Stimulated activated CD8-positive, alpha-beta memory T cell treated with anti-CD3 and anti-CD28 coated beads, Interleukin-15, amount 100 ng/mL, for 4 hours (primary cell): ENCODE data around the gene ADGRL4.
"Not testable (repeated sequence)": the region's sequence is repeated elsewhere in the genome, so short reads cannot be mapped to it uniquely, and the experiment has no call there.

Experiments
- DNase-seq, 2 donors: peaks; one replicate each; pipeline ENCODE4 v3.0.0-alpha.2; 2020; ENCODE audit warnings: low read depth in 2 of 2

Gene ADGRL4

GRCh38 chr1:79006564-79006963 is at the start of gene ADGRL4:
Gene ADGRL4, minus strand, starts transcription at chr1:79006730. Its CDS starts 76 bp downstream, at chr1:79006654.
- no peak for DNase-seq

DNA sequence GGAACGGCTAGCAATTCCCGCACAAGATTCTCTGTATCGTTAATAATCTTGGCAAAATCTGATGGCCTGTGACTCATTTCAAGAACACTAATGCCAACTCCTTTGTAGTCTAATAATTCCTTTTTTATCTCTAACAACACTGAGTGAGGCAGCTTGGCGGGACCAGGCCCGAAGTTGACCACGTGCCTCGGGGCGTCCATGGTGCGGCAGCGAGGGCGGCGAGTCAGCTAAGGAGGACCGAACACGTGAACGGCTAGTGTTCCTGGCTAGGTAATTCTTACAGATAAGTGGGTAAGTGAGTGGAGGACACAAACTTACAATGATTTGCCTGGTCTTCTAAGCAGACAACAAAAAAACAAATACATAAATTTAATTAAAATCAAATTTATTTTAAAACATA is 49.3 kb upstream of the ADGRL4 start:
- no peak for DNase-seq

DNA sequence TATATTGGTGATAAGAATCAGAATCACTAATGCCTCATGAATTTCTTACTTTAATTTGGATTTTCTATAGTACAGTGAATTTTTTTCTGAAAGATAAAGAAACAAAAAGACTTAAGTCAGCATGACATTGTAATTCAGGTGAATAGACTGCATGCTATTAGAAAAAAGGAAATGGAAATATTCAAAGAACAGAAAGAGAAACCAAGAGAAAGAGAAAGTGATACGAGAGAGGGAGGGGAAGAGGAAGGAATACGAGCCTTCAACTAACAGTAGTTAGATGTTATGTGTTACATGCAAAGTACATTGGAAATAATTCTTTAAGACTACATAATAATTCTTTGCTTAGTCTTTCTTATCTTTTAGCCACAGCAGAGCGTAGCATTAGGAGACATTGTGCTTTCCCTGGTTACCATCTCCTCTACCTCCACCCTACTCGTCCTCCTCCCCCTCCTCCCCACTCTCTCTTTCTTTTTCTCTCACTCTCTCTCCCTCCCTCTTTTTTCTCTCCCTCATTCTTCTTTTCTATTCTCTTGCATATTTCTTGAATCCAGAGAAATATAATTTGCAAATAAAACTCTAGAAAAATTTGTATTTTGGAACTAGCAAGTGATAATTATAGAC is 46.4 kb upstream of the ADGRL4 start:
- no peak for DNase-seq

GRCh38 chr1:79044974-79045650 is 38.6 kb upstream of the ADGRL4 start:
- no peak for DNase-seq

DNA sequence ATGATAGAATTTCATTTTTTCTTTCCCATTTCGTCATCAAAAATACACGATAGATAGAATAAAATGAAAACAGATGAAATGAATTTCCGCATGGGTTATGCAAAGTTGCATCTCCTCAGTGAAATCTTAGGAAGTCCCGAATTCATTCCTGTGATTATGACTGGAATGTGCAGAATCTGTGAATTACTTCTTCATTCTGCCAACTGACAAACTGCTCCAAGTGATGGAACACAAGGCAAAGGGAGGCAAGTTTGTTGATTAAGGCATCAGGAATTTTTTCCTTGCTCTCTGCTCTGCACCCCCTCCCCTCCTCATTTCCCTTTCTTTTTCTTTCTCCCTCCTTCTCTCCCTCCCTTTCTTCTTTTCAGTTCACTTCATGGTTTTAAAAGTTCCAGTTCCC is 37.0 kb upstream of the ADGRL4 start:
- DNase-seq = no peak

- no peak for DNase-seq
These were observed 36.0 kb upstream of the ADGRL4 start for GRCh38 chr1:79042539-79042938.

- DNase-seq = no peak
These were observed 35.6 kb upstream of the ADGRL4 start for GRCh38 chr1:79042117-79042516.

GRCh38 chr1:79041666-79042065 is 35.1 kb upstream of the ADGRL4 start:
- DNase-seq = no peak

DNA sequence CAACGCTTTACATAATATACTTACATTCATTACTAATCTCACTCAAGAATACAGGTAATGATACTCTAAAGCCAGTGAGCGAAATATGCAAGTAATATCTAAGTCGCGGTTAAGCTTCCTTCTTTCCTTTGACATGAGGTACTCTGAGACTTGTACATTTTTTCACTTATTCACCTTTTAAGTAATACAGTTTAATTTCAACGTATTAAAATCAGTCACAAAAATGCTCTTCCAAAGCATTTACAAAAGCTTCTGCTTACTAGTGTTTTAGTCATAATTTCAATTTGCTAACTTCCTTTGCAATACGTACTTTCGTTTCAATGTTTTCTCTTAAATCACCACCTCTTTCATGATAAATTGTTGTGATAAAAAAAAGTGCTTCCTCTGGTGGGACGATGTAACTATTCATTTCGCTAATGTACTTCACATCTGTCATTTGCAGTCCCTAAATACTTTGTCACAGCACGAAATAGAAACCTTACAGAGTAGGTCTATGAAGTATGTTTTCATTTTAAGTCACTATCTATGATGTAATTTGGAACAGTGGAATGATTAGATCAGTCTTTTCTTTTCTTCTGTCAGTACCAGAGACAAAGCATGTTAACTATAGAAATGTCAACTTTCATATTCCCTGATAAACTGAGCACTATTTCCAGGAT is 34.0 kb upstream of the ADGRL4 start:
- no peak for DNase-seq

DNA sequence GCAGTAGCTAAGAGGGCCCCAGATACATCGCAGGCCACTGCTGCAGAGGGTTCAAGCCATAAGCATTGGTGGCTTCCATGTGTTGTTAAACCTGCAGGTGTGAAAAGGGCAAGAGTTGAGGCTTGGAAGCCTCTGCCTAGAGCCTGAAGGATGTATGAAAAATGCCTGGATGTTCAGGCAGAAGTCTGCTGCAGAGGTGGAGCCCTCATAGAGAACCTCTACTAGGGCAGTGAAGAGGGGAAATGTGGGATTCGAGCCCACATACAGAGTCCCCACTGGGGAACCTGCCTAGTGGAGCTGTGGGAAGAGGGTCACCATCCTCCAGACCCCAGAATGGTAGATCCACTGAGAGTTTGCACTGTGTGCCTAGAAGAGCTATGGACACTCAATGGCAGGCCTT is 30.6 kb upstream of the ADGRL4 start:
- no peak for DNase-seq

DNA sequence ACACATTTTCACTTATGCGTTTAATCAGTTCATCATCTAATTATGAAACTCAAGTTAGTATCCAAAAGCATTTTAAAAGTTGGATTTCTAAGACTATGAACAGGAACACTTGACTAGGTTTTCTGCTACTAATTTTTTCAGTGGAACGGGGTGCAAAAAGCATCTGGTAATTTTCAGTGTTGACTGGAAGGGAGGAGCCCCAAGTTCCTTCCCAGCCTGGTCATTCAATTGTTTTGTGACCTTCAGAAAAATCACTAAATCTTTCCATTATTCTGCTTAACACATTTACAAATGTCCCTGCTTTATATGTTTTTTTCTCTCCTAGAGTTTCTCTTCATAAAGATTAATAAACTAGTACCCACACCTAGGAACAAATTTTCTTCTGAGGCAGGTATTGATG is 6.0 kb upstream of the ADGRL4 start:
- no peak for DNase-seq

- no peak for DNase-seq
These were observed 4.1 kb upstream of the ADGRL4 start for GRCh38 chr1:79010589-79010988.

DNA sequence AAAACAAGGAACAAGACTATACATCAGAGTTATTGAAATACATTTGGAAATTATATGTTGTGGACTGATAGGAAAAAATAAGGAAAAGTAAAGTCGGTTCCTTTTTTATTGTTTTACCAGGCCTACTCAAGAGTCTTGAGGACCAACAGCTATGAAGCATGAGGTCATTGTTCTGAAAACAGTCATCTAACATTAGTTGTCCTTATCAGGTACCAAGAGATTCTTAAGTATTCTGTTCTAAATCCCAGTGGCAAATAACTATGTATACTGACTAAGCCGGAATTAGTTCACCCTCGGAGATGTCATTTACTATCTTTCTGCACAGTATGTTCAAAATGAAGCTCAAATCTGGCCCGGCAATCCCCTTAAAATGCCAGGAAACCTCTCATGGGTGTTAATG is 585 bp downstream of the ADGRL4 start:
- DNase-seq = no peak

DNA sequence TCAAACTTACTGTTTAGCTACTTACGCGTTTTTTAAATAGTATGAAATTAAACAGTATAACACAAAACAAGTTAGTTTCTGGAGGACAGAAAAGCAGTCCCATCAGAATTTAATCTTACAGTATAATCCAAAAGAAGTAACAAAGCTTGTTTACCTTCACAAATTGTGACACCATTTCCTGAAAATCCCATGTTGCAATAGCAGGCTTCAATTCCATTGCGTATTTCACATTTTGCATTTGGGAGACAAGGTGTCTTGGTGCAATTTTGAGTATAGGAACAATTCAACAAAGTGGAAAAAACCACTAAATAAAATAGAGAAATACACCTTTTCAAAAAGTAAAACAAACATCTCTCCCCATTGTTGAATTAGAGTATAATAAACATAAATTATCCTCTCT is 1.6 kb downstream of the ADGRL4 start:
- no peak for DNase-seq

GRCh38 chr1:78996791-78997190 is 9.7 kb downstream of the ADGRL4 start:
- DNase-seq = no peak

DNA sequence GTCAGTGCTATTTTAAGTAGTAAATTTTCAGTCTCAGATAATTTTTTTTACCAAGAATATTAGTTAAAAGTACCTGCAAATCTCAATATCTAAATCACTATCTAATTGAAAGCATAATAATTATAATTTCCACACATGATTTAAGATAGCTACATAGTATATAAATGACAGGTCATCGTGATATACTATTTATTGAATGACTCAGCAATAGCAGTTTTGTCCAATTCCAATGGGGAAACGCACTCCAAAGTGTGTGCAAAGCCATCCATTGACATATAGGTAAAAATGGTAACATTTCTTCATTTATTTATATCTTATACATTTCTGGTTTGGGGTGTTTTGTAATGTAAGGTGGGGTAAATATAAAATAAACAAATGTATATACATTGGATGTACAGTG is 19.5 kb downstream of the ADGRL4 start:
- no peak for DNase-seq

GRCh38 chr1:78980511-78980910 is 26.0 kb downstream of the ADGRL4 start:
- no peak for DNase-seq

DNA sequence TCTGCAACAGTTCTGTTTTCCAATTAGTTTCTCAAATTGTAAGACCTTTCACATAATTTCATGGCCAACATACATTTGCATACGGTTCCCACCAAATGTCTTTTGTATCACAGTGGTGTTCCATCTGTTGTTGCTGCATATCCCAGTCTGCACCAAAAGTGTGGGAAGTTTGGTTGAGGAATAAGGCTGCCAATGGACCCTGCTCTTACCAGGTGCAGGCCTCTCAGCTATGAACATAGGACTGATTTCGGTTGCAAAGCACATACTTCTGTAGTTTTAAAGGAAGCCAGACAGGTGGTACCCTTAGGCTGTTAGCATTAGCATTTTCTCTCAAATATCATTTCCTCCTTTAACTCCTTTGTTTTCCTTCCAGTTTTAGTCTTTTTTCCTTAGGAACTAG is 33.8 kb downstream of the ADGRL4 start:
- no peak for DNase-seq

DNA sequence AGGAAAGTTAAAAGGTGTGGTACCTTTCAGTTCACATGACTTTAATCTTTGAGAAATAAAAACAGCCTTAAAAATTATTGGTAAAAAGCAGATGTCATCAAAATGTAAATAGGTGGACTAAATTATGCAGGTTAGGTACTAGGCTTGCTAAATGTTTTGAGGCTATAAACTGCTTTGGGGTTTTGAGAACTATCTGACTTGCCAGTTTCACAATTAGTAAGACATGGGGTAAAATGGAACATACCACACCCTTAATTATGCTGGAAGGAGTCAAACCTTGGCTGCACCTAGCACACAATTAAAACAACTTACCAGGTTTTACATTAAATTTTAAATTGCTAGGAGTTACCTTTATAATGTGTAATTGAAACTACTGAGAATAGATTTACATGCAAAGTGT is 39.4 kb downstream of the ADGRL4 start:
- DNase-seq = not testable (repeated sequence)

GRCh38 chr1:78958711-78959110 is 47.8 kb downstream of the ADGRL4 start:
- no peak for DNase-seq

DNA sequence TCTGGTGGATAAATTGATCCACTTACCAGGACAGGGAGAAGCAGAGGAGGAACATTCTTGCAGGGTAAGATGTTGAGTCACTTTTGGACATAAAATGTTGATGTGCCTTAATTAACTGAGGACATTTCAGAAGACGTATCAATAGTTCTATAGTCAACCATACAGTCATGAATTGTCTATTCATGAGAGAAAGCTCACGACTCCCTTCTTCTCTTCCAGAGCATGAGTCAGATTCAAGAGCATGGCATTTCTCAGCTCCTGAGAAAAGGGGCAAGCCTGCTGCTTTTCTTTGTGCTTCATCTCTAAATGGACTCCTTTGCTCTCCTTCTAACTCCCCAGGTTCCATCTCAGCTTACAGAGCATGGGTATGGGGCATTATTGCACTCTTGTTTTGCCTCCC is 55.7 kb downstream of the ADGRL4 start:
- DNase-seq = no peak

- DNase-seq = no peak
These were observed 57.3 kb downstream of the ADGRL4 start for GRCh38 chr1:78949227-78949626.

DNA sequence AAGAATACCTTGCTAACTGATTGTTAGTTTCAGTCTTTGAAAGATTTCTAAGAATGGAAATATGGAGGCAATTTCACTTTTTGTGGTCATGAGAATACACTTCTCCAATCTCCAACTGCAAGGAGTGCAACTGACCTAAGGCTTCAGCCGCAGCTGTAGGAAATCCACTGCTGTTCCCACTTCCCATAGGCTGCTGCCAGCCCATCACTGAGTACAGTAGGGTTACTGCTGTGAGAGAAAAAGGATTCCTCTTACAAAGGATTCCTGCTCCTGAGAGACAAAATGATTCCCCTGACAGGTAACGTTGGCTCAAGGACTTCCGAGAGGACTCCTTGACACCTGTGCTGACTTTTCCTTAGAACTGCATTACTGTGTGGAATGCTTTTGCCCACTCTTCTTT is 87.4 kb downstream of the ADGRL4 start:
- DNase-seq = no peak
